ENCODE data around the gene SCRT2. TPM values are rescaled to one million over a fixed set of nuclear protein-coding genes. Genes with fewer than 3 reads are reported as not detected.

SCRT2 gene
- total RNA-seq, 1 experiment from 2014 or later, result not detected

DNA sequence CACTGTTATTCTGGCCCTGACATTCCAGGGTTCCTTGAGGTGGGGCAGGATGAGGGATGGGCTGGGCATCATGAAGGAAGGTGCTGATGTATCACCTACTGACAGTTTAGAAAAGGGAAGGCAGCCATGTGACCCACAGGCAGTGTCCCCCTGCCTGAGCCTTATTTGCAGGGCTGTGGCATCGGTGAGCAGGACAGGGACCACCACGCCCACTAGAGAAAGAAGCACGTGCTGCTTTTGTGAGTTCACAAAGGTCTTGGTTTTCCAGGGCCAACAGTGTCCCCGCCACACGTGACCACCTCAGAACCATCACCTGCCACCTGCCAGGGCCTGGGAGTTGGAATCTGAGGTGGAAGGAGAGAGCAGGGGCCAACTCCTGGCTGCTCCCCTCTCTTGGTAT is 43.5 kb upstream of the SCRT2 start:
- Histone ChIP-seq H4K8ac (replicated peaks; ENCODE audit: insufficient read length, low read depth, low read length) (no peak overlapping the region), H3K27me3 (ENCODE audit: insufficient read depth, low read length) (no peaks in the 10 kb centered on the region; the same call in 1 of the 2 replicates), H2BK12ac (ENCODE audit: insufficient read length, low read depth, low read length) (no peak overlapping the region), H3K4me2 (ENCODE audit: insufficient read depth, insufficient read length, low read length) (no peak overlapping the region), H2BK20ac (ENCODE audit: low read depth, low read length, poor library complexity, severe bottlenecking) (no peak overlapping the region), H4K91ac (ENCODE audit: insufficient read length, low read depth, low read length) (no peak overlapping the region), H3K79me1 (ENCODE audit: insufficient read depth, low read depth, low read length, poor library complexity, severe bottlenecking) (no peaks in the 10 kb centered on the region), H2AK5ac (ENCODE audit: insufficient read length, low read length) (no peak overlapping the region), H3K23ac (ENCODE audit: insufficient read length, low read depth, low read length) (no peak overlapping the region), H3K56ac (ENCODE audit: insufficient read length, low read depth, low read length) (no peak overlapping the region), H3K23me2 (ENCODE audit: insufficient read length, low read depth, low read length, poor library complexity, severe bottlenecking) (no peaks in the 10 kb centered on the region), H2AFZ (ENCODE audit: low read length) (no peak overlapping the region), H3K4ac (ENCODE audit: low read depth, low read length) (no peak overlapping the region), H2BK15ac (ENCODE audit: low read depth, low read length) (no peak overlapping the region), H2BK5ac (ENCODE audit: insufficient read length, low read length) (no peak overlapping the region), H3K18ac (ENCODE audit: insufficient read length, low read depth, low read length) (no peak overlapping the region), H3K79me2 (ENCODE audit: insufficient read depth, low read length) (no peaks in the 10 kb centered on the region), H3K4me1 (ENCODE audit: insufficient read depth, low read length) (peaks cover 3% of the 10 kb centered on the region; the same call in 1 of the 2 replicates), H3K9ac (ENCODE audit: extremely low read depth, insufficient read length, low read length) (no peak overlapping the region), H3K27ac (ENCODE audit: insufficient read length, low read depth, low read length) (no peak overlapping the region), H2BK120ac (ENCODE audit: low read depth, low read length, poor library complexity, severe bottlenecking) (no peak overlapping the region), H3K14ac (ENCODE audit: insufficient read depth, low read length) (no peak overlapping the region), H3T11ph (ENCODE audit: low read length) (no peak overlapping the region), H4K20me1 (ENCODE audit: control insufficient read depth, insufficient read depth, insufficient read length) (no peaks in the 10 kb centered on the region), H4K5ac (ENCODE audit: insufficient read length, low read depth, low read length) (no peak overlapping the region), H3K9me3 (ENCODE audit: control insufficient read depth, low read depth, low read length) (no peaks in the 10 kb centered on the region)
- Mint-ChIP-seq H3K27ac (no peak overlapping the region), H3K27me3 (ENCODE audit: low read depth) (peaks cover 32% of the 10 kb centered on the region), H3K4me1 (peaks cover 14 to 21% of the 10 kb centered on the region in 2 experiments), H3K9me3 (no peaks in the 10 kb centered on the region; a peak in 1 of 5 replicates), H3K4me3 (no peak overlapping the region), H3K36me3 (ENCODE audit: insufficient read depth in 1 of 3, low read depth in 3 of 3) (no peaks in the 10 kb centered on the region; a peak in 1 of 7 replicates)
- TF ChIP-seq, protein P1, sequence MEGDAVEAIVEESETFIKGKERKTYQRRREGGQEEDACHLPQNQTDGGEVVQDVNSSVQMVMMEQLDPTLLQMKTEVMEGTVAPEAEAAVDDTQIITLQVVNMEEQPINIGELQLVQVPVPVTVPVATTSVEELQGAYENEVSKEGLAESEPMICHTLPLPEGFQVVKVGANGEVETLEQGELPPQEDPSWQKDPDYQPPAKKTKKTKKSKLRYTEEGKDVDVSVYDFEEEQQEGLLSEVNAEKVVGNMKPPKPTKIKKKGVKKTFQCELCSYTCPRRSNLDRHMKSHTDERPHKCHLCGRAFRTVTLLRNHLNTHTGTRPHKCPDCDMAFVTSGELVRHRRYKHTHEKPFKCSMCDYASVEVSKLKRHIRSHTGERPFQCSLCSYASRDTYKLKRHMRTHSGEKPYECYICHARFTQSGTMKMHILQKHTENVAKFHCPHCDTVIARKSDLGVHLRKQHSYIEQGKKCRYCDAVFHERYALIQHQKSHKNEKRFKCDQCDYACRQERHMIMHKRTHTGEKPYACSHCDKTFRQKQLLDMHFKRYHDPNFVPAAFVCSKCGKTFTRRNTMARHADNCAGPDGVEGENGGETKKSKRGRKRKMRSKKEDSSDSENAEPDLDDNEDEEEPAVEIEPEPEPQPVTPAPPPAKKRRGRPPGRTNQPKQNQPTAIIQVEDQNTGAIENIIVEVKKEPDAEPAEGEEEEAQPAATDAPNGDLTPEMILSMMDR (conservative IDR thresholded peaks at IDR 0.05), result no peak
- DNase-seq, result no peak
- WGBS (ENCODE audit: extremely low coverage, insufficient read length, low lambda C conversion rate), result no CpG with 5 or more reads among the region's 5 CpGs

All from H9 (cell line).